ENCODE data around the gene FRMD4A. TPM values are rescaled to one million over a fixed set of nuclear protein-coding genes. Genes with fewer than 3 reads are reported as not detected.

FRMD4A gene
- total and polyA plus RNA-seq, 2 of the 4 experiments (the other 2 are of a cell fraction), result 30.3 to 68.8 TPM

- Histone ChIP-seq H3K23ac (ENCODE audit: low read depth, low read length) (no peak overlapping the region), H4K20me1 (ENCODE audit: insufficient read depth, low read length) (no peaks in the 10 kb centered on the region), H2BK15ac (ENCODE audit: low read depth, low read length) (no peak overlapping the region), H3K4ac (ENCODE audit: low read depth, low read length) (no peak overlapping the region), H2AFZ (replicated peaks; ENCODE audit: low read length, poor library complexity) (no peak overlapping the region), H3K27me3 (ENCODE audit: control insufficient read depth, insufficient read depth, low read length) (no peaks in the 10 kb centered on the region), H2AK9ac (replicated peaks; ENCODE audit: low read depth, low read length, poor library complexity) (no peak overlapping the region), H2BK5ac (ENCODE audit: low read depth, low read length, poor library complexity, severe bottlenecking) (no peak overlapping the region), H3K56ac (ENCODE audit: extremely low read depth, insufficient read depth, low read length) (no peak overlapping the region), H2AK5ac (ENCODE audit: low read depth, low read length) (no peak overlapping the region), H4K5ac (ENCODE audit: low read depth, low read length) (no peak overlapping the region), H4K91ac (ENCODE audit: insufficient read depth, low read depth, low read length) (no peak overlapping the region), H3K4me2 (ENCODE audit: low read depth, low read length) (no peak overlapping the region), H3K9ac (ENCODE audit: low read depth, low read length) (no peak overlapping the region), H4K8ac (ENCODE audit: low read depth in 2 of 2, low read length in 2 of 2) (no peak overlapping the region), H3K79me1 (ENCODE audit: low read depth in 1 of 2, low read length in 2 of 2) (peaks cover 0 to 7% of the 10 kb centered on the region in 2 experiments; a peak in 3 of 4 replicates), H3K9me1 (ENCODE audit: insufficient read depth, low read length) (peaks cover 3% of the 10 kb centered on the region; the same call in 1 of the 2 replicates), H3K4me3 (ENCODE audit: insufficient read depth, low read depth, low read length) (no peak overlapping the region), H3K14ac (replicated peaks; ENCODE audit: low read depth, low read length) (no peak overlapping the region), H2BK120ac (ENCODE audit: low read depth, low read length) (no peak overlapping the region), H3K18ac (ENCODE audit: low read depth, low read length) (no peak overlapping the region), H3K27ac (ENCODE audit: insufficient read depth, low read length) (no peak overlapping the region), H3K4me1 (ENCODE audit: control insufficient read depth, insufficient read depth, low read length) (no peaks in the 10 kb centered on the region), H3K9me3 (ENCODE audit: control insufficient read depth, insufficient read depth, low read length) (no peaks in the 10 kb centered on the region), H2BK20ac (ENCODE audit: low read depth, low read length) (no peak overlapping the region), H3K36me3 (ENCODE audit: control insufficient read depth, insufficient read depth, low read length) (peaks cover 21% of the 10 kb centered on the region)
- DNase-seq (no peak), ATAC-seq (ENCODE audit: low read depth) (no peak)
- dilution Hi-C loops (cut with HindIII; ENCODE audit: low sequenced_read_pairs, unreplicated experiment) (no loop called here), intact Hi-C loops (cut with micrococcal nuclease) (no loop called here), in situ Hi-C loops (cut with MboI; ENCODE audit: low sequenced_read_pairs) (no loop called here)
- CTCF ChIA-PET, result no interaction called here
- BruUV-seq (replicated peaks), result no TSS peak
- TF ChIP-seq MXI1 (IDR thresholded peaks at IDR 0.05; ENCODE audit: borderline replicate concordance, low read depth, low read length) (no peak), POLR2A (IDR thresholded peaks at IDR 0.05; ENCODE audit: low read depth, low read length) (no peak), SMC3 (IDR thresholded peaks at IDR 0.05; ENCODE audit: low read depth, low read length) (no peak), USF2 (IDR thresholded peaks at IDR 0.05; ENCODE audit: low read depth, low read length) (no peak), ELK1 (IDR thresholded peaks at IDR 0.05; ENCODE audit: borderline replicate concordance, low read depth, low read length) (no peak), RAD21 (IDR thresholded peaks at IDR 0.05; ENCODE audit: low read length) (no peak), MAFK (IDR thresholded peaks at IDR 0.05; ENCODE audit: low read depth, low read length) (no peak), MAZ (IDR thresholded peaks at IDR 0.05; ENCODE audit: borderline replicate concordance, low read depth, low read length) (no peak), CEBPB (IDR thresholded peaks at IDR 0.05; ENCODE audit: low read depth, low read length) (no peak), NFE2L2 (IDR thresholded peaks at IDR 0.05; ENCODE audit: low read depth, low read length) (no peak), CHD1 (IDR thresholded peaks at IDR 0.05; ENCODE audit: low read depth, low read length) (no peak), RCOR1 (IDR thresholded peaks at IDR 0.05; ENCODE audit: insufficient replicate concordance, low read length) (no peak), FOS (IDR thresholded peaks at IDR 0.05; ENCODE audit: low read depth, low read length) (no peak), RFX5 (IDR thresholded peaks at IDR 0.05; ENCODE audit: low read depth, low read length) (no peak), CTCF (conservative IDR thresholded peaks at IDR 0.05; ENCODE audit: low read depth, low read length) (no peak), BHLHE40 (IDR thresholded peaks at IDR 0.05; ENCODE audit: low read depth, low read length) (no peak)
- POLR2A ChIA-PET (ENCODE audit: unreplicated experiment), result no interaction called here
- no CpG with 5 or more reads among the region's 7 CpGs for WGBS, 2 experiments (ENCODE audit: extremely low coverage in 2 of 2, insufficient read length in 1 of 2)
These were observed 702.1 kb downstream of the FRMD4A start for GRCh38 chr10:13628661-13629060.

Data from IMR-90 (cell line).